NCI-H2029 (cell line): ENCODE data around the gene FCSK.
"Not testable (repeated sequence)": the region's sequence is repeated elsewhere in the genome, so short reads cannot be mapped to it uniquely, and the experiment has no call there.

Source experiments
- DNase-seq: peaks from one replicate; lab custom pipeline; 2025; lab: John Stamatoyannopoulos, UW

The FCSK gene

GRCh38 chr16:70524399-70524825, 70.0 kb downstream of the FCSK start:
- DNase-seq = not testable (repeated sequence)

GRCh38 chr16:70526403-70526802, 72.0 kb downstream of the FCSK start:
- DNase-seq = no peak

DNA sequence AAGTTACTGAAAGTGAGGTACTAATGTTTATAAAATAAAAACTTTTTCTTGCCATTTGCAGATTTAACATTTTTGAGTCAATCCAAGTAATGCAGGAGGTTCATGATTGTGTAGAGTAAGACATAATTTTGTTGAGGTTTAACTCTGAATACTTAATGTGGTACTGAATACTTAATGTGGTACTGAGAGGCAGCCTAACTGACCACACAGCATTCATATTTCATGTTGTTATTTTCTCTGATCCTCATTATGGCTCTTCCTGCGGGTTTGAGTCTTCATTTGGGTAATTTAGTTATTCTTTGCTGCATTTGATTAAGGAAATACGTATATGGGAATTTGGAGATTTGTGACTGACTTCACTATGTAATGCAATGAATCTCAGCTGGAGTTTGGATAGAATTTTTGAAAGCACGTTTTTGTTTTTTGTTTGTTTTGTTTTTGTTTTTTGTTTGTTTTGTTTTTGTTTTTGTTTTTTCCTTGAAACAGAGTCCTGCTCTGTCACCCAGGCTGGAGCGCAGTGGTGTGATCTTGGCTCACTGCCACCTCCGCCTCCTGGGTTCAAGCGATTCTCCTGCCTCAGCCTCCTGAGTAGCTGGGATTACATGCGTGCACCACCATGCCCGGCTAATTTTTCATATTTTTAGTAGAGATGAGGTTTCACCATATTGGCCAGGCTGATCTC, 73.1 kb downstream of the FCSK start:
- no peak for DNase-seq

DNA sequence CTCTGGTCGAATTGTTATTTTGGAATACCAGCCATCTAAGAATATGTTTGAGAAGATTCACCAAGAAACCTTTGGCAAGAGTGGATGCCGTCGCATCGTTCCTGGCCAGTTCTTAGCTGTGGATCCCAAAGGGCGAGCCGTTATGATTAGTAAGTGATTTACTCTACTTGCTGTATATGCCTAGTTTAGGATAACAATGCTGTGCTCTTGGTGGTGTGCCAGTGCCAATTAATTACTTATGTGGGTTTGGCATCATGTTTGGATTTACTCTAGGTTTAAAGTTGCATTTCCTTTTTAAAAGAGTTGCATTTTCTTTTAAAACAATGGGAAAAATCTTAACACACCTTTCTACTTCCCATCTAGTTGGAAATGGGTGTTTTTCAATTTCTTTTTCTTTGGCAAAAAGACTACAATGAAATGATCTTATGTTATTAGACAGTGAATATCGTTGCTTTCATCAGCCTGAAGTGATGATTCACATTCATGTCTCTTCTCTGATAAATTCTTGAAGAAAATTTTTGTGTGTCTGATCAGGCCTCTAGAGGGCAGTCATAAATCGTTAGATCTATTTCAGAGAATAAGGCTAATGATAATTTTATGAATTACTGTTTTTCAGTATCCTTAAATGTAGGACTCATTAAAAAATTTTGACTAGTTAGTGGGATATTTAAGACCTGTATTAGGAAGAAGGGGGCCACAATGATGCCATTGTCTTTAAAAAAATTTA, 74.8 kb downstream of the FCSK start:
- DNase-seq = no peak
